GM21526 (cell line): ENCODE results near the gene SLC35F2.
A peak's percentile ranks its signal among the peaks of the same experiment; 100 is the strongest.
"Not testable (repeated sequence)": the region's sequence is repeated elsewhere in the genome, so short reads cannot be mapped to it uniquely, and the experiment has no call there.

Source experiments
- ATAC-seq: cut with Tn5 transposase; IDR thresholded peaks from one replicate; pipeline ENCODE4 v1.9.1; 2021; ENCODE audit warnings: moderate library complexity; ENCODE audit not compliant: unreplicated experiment, low FRiP score

The SLC35F2 gene

DNA sequence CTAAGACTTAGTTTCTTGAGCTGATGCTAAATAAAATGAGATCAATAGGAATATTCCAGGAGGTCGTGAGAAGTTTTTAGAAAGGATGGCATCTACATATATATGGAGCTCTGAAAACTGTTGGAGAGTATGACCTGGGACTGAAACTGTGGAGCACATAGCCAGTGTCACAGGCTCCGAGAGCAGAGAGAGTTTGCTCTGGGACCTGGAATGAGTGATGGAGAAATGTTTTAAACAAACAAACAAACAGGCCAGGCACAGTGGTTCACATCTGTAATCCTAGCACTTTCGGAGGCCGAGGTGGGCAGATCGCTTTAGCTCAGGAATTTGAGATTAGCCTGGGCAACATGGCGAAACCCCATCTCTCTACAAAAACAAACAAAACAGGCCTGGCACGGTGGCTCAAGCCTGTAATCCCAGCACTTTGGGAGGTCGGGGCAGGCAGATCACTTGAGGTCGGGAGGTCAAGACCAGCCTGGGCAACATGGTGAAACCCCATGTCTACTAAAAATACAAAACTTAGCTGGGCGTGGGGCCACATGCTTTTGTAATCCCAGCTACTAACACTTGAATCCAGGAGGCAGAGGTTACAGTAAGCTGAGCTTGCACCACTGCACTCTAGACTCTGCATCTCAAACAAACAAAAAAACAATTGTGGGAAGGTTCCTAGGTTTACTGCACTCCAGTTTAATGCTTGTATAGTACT is 67.1 kb downstream of the SLC35F2 start:
- no peak for ATAC-seq

DNA sequence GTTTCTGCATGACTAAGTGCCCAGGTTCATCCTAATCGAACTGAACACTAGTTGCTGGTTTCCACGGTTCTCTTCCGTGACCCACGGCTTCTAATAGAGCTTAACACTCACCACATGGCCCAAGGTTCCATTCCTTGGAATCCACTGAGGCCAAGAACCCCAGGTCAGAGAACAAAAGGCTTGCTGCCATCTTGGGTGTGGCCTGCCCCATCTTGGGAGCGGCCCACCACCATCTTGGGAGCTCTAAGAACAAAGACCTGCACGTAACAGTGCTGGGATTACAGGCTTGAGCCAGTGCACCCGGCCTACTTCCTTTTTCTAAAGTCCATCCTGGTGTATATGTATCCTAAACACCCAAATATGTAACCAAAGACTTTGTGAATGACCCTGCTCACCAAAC is 68.8 kb downstream of the SLC35F2 start:
- ATAC-seq, result no peak

DNA sequence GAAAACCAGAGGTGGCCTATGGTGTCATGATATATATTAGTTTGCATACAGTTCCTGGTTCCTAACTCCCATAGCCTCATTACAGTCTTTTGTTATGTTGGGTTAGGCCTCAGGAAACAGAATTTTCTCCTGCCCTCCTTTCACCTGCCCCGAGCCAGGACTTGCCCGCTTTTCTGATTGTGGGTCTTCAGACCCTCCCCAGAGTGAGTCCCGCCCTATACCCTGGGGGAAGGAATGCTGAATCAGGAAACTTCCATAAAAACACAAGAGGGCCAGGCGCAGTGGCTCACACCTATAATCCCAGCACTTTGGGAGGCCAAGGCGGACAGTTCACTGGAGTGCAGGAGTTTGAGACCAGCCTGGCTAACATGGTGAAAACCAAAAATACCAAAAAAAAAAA is 70.9 kb downstream of the SLC35F2 start:
- ATAC-seq, result no peak

DNA sequence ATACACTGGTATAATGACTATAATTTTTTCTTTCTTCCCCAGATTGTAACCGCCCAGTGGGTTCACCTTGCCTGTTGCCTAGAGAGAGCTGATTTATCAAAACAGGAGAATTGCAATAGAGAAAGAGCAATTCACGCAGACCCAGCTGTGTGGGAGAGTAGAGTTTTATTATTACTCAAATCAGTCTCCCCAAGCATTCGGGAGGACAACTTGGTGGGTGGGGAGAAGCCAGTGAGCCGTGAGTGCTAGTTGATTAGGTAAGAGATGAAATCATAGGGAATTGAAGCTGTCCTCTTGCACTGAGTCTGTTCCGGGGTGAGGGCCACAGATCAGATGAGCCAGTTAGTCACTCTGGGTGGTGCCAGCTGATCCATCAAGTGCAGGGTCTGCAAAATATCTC is 73.2 kb downstream of the SLC35F2 start:
- ATAC-seq, result no peak

DNA sequence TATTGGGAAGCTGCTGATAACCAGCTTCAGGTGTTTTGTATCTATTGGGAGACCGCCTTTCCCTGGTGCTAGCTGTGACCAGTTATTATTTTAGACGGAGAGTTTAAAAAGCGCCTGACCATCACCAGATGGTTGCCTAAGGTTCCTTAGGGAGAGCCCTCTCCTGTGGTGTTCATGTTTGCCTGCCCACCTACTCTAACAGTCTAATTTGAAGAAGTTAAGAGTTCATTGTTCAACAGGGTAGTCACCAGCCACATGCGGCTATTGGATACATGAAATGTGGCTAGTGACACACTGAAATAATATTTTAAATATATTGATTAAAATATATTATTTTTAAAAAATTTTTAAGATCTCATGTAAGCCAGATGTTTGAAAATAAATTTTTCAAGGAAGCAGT is 75.5 kb downstream of the SLC35F2 start:
- ATAC-seq, result no peak

DNA sequence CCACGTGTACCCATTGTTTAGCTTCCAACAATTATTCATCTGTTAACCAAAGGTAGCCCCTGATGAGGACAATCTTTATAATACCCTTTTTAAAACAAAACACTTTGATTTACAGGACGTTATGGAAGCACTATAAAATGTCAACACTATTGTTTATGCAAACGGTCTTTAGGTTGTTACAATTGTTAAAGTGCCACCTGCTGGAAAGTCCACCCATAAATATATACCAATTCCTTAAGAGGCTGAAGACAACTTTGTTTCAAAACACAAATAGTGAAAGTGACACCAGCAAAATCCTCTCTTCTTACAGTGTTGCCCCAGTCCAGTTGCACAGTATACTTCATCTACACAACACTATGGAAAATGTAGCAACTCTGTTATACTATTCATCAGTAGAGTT is 77.8 kb downstream of the SLC35F2 start:
- no peak for ATAC-seq

DNA sequence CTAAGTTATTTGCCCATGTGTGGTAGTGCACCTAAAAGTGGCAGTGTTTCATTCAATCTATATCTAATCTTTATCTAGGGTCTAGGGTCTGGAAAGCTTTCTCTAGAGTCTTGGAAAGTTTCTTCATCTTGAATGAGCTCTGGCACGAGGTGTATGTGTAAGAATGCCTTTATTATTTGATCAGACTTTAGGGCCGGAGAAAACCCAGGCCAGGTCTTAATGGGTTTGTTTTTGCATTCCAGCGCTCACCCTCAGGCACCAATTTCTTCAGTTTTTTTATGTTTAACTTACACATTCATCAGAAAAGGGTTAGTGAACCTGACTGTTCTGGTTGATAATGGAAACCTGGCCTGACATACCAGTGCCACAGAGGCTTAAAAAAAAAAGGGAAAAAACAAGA is 78.5 kb downstream of the SLC35F2 start:
- no peak for ATAC-seq

DNA sequence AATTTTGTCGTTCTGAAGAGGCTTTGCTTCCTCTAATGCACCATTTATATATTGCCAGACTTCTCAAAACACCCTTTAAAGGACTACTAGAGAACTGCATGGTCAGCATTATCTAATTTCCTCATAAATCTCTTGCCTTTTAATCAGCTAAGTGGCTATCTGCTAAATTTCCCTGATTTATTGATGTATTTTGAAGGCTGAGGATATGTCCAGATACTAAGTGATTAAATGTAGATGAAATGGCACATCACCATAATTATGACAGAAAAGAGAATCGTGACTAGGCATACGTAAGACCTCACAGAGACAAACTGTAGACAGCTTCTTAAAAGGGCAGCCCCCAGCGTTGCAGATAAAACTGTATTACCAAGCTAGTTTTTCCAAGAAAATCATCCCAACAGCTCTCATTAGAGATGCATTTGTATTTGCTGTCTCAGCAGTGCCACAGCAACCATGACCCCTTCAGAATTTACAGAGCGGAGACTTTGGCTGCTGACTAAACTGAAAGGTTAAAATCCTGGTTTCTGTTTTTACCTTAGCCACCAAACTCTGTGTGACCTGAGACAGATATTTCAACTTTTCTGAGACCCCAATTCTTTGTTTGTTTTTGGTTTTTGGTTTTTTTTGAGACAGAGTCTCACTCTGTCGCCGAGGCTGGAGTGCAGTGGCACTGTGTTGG is 79.6 kb downstream of the SLC35F2 start:
- no peak for ATAC-seq

DNA sequence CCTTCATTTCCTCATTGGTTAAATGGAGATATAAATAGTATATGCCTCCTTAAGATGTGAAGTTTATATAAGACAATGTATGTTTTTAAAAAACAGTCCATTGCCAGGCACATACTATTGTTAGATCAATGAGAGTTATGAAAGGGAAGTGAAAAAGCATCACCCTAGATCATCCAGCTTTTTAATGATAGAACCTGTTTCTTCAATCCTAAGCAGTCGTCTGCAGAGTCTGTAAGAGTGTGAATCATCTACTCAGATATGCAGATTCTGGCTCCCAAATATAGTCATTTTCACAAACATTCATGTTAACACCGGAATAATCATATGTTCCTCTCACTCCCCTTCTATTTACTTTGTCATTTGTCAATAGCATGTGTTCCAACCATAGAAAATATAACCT is 81.5 kb downstream of the SLC35F2 start:
- ATAC-seq, result peak; percentile 91

DNA sequence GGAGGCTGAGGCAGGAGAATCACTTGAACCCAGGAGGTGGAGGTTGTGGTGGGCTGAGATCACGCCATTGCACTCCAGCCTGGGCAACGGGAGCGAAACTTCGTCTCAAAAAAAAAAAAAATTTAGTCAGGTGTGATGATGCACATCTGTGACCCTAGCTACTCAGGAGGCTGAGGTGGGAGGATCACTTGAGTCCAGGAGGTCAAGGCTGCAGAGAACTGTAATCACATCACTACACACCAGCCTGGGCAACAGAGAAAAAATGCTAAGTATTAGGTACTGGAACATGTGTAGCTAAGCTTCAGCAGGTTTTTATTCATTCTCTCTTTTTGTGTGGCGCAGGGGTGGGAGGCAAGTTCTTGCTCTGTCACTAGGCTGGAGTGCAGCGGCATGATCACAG is 82.5 kb downstream of the SLC35F2 start:
- no peak for ATAC-seq

DNA sequence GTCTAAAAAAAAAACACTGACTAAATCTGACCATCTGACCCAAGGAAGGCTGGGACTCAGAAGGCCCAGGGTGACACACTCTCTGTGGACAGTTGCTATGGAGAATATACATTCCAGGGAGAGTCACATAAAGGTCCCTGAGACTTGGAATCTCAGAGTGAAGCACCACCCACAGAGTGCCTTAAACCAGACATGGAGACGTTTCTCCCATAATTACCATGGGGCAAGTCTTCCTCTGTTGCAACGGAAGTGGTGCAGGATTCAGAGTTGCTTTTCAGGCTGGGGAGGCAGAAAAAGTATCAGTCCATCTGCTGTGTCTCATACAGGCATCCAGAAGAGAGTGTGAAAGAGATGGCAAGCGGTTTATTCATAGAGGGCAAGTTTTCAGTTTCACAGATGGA is 88.0 kb downstream of the SLC35F2 start:
- ATAC-seq, result no peak

DNA sequence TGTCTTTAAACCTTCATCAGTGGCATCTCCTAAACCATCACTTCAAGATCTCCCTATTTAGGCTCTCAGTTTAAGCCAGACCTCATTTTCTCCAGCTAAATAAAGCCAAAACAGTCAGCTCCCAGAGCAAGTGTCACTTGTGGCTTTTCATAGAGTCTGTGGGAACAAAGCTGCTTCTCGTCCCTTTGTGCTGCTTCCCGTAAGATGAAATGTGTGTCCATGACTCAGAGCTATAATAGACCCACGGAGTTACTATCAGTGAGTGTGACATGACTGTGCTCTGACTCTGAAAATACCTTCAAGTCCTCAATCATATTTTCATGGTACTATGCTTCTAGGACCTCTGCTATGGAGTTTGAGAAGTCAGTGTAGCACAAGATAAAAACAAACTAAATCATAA is 89.4 kb downstream of the SLC35F2 start:
- no peak for ATAC-seq

DNA sequence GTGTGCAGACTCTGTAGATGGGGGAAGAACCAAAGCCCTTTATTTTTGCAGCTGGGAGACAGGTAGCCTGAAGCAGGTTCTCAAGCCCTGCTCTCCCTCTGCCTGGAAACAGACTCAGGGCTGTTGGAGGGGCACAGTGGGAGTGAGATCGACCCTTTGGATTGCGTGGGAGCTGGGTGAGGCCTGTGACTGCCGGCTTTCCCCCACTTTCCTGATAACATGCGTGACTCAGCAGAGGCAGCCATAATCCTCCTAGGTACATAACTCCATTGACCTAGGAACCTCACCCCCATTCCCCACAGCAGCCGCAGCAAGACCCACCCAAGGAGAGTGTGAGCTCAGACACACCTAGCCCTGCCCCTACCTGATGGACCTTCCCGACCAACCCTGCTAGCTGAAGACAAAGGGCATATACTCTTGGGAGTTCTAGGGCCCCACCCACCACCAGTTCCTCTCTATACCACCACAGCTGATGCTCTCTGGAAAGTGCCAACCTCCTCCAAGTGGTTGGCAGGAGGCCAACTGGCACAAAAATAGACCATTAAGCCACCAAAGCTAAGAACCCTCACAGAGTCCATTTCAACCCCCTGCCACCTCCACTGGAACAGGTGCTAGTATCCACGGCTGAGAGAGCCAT is 99.8 kb downstream of the SLC35F2 start:
- ATAC-seq, result not testable (repeated sequence)

DNA sequence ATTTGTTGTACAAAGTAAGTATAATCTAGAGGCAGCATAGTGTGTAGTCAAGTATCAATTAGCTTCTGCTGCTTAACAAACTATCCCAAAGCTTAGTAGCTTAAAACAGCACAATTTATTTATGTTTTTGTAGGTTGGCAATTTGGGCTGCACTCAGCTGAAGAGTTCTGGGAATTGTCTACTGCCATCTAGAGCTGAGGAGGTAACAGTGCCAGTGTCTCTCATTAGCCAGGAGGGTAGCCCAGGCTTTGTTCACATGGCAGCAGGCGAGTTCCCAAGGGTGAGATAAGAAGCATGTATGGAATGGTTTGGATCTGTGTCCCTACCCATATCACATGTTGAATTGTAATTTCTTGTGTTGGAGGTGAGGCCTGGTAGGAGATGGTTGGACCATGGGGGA is 100.9 kb downstream of the SLC35F2 start:
- no peak for ATAC-seq

DNA sequence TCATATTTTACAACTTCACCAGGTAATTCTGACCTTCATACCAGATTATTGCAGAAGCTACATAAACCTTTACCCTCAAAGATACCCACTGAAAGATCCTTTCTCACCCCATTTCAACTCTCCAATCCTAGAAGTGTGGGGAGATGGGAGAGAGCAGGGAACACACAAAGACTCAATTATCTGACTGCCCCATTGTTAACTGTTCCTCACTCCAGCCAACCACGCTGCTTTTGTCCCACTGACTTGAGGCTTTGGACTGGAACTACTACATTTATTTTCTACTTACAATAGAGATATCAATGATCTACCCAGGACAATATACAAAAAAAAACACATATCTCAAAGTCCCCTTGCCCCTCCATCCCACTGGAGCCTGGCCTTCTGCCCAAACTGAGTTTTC is 102.0 kb downstream of the SLC35F2 start:
- no peak for ATAC-seq

DNA sequence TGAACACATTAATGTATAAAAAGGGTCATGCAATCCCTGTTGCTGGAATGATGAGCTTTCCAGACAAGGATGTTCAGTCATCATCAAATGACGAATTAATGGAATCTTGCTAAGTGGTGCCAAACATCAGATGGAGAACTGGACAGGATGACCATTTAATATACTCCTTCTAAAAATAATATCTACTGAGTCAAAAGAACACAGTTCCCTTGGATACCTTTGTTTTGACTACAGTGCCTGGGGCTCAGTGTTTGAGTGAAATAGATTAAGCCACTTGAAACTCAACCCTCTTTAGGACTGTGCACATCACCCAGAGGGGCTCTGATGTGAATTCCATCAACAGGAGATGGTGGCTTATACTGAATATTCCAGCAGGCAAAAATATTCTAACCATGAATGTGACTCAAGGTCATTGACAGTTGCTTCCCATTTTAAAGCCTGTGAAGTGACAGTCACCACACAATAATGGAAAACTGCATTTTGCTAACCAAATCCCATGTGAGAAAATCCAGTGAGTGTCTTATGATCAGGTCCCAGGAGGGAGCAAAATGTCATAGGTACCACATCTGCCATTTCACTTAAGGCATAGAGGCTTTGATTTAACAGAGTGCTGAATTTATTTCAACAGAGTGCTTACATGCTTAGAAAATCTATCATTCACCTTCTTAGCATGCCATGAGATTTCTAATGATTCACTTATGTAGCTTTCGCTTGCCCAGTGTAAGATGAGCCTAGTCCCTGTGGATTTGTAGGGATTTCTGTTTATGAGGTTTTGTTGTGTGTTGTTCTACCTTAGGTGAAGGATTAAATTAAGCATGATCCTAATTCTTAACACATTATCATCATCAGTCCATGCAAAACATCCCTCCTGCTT is 105.4 kb downstream of the SLC35F2 start:
- ATAC-seq, result no peak

DNA sequence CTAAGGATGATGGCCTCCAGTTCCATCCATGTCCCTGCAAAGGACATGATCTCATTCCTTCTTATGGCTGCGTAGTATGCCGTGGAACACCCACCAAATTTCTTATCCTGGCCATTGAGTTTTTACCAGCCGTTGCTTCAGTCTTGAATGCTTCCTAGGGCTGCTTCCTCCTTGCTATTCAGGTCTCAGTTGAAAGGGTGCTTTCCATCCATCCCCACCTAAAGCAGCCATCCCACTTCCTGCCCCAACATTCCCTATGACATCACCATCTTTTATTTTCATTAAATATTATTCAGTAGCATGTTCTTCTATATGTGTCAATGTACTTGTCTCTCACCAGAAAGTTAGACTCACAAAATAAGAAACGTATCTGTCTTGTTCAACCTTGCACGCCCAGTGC is 106.1 kb downstream of the SLC35F2 start:
- no peak for ATAC-seq

DNA sequence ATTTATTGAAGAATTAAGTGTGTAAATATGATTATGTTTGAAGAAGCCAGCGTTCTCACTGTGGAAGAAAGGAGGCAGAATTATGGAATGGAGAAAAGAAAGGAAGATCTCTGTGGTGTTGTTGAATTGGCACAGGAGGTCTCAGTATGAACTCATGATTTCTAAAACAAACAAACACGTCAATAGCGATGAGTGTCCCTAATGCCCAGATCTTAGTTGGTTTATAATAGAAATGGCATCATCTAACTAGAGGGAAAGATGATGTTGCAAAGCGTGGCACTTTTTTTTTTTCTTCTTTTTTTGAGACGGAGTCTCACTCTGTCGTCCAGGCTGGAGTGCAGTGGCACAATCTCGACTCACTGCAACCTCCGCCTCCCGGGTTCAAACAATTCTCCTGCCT is 107.5 kb downstream of the SLC35F2 start:
- ATAC-seq, result no peak

DNA sequence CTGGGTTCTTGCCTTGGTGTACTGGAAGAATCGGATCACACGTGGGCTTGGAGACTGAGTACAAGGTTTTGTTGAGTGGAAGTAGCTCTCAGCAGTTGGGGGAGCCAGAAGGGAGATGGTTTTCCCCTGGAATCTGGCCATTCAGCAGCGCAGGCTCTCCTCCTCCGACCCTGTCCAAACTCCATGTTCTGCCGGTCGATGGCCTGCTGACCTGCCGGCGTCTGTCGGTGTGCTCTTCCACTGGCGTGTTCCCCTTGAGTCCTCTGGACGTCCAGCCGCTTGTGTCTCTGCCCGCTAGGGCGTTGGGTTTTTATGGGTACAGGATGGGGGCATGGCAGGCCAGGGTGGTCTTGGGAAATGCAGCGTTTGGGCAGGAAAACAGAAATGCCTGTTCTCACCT is 108.3 kb downstream of the SLC35F2 start:
- no peak for ATAC-seq

DNA sequence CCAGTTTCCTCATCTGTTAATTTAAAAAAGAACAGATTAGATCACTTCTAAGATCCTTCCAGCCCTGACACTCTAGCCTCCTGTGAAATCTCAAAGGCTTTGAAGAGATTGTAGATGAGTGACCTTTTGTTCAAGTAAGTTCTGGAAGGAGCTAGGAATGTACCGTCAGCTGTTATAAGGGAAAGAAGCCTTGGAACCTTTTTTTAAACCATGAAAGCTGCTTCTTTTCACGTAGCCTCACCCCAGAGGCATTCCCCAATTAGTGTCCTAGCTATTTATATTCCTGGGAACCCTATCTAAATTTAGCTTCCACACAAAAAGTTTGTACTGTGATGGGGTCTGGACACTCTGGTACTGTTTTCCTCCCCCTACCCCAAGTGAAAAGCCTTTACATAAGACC is 111.0 kb downstream of the SLC35F2 start:
- ATAC-seq, result no peak

DNA sequence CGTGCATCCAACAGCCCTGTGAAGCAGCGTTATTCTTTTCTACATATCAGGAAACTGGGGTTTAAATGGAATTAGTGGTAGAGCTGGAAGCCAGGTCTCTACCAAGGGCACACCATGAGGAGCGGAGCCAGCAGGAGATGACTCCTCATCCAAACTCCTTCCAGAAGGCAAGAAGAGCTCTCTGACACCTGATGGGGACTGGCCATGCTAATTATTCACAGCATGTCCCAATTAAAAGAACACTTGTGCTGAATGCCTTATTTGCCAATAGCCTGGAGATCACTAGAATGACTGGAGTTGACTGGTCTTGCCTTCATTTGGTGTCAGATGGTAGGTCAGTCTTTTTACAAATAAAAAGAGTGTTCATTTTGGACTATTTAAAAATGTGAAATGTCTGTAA is 113.9 kb downstream of the SLC35F2 start:
- ATAC-seq, result no peak
